GM18867 (cell line): Measurements from ENCODE around the gene SRY.
"Not testable (repeated sequence)": the region's sequence is repeated elsewhere in the genome, so short reads cannot be mapped to it uniquely, and the experiment has no call there.

Source experiments
- ATAC-seq: cut with Tn5 transposase; IDR thresholded peaks from one replicate; pipeline ENCODE4 v1.9.1; 2021; ENCODE audit warnings: mild to moderate bottlenecking, moderate library complexity; ENCODE audit not compliant: unreplicated experiment

The SRY gene

DNA sequence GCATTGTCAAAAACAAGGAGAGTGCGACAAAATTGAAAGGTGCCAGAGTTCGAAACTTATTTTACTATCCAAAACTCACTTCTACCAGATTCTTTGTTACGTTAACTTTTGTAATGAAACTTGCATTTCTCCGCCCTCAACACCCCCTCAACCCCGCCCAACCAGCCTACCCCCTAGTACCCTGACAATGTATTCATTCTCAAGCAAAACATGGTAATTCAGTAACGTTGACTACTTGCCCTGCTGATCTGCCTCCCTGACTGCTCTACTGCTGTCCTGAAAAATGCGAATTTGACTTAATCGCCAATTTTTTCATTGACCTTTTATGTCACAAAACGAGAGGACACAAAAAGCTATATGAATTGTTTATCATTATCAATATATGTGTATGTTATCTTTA lies at the start of gene SRY:
SRY (minus strand) TSS at position 83 of the 400 bp plus-strand sequence; CDS start at position 4, 79 bp downstream.
- ATAC-seq: no peak

DNA sequence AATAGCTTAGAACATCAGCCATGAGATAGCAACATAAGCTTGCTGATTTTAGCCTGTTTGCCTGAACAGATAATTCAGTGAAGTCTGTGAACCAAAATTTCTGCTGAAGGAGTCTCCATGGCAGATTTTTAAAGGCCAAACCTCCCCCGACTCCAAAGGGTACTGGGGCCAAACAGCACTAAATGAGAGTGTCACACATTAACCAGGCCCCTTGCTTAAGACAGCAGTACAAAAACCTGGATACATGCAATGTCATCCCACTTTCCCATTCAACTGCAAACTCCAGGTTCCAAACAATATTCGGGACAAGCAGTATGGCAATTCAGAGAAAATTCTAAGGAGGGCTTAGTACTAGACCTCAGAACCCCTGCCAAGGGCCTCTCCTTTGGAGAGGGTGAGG lies 49.6 kb upstream of the SRY start:
- ATAC-seq: no peak

- ATAC-seq: no peak
Observed at GRCh38 chrY:2835230-2835629, 47.7 kb upstream of the SRY start.

DNA sequence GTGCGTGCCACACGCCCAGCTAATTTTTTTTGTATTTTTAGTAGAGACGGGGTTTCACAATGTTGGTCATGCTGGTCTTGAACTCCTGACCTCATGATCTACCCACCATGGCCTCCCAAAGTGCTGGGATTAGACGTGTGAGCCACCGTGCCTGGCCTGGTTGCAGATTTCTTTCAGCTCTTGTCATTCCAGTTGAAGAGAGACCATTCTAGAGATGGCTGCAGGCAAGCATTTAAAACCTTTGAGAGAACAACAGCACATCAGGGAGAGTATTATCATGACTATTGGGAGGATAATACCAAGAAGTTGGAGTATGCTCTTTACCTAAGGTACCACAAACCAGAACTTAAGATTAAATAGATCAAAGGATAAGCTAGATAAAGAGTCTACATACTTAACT lies 41.0 kb upstream of the SRY start:
- ATAC-seq: no peak

- no peak for ATAC-seq
Observed at GRCh38 chrY:2824471-2824870, 37.0 kb upstream of the SRY start.

GRCh38 chrY:2817146-2817896 lies 29.8 kb upstream of the SRY start:
- ATAC-seq: not testable (repeated sequence)

DNA sequence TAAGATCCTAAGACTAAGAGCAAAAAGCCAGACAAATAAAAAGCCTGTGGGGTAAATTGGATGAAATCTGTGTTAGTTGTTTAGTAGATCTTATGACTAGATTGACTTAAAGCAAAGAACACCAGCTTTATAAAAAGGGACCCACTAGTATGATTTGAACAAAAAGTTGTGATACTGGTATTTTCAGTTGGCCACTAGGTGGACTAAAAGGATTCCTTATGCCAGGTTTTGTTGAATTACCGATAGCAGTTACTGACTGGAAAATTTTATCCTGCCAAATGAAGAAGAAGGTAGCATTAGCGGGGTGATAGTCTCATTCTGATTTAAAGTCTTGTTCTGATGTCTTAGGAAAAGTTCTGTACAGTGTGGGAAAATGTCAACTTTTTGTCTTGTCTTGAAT lies 12.8 kb upstream of the SRY start:
- no peak for ATAC-seq

- ATAC-seq: no peak
Observed at GRCh38 chrY:2797991-2798390, 10.5 kb upstream of the SRY start.

DNA sequence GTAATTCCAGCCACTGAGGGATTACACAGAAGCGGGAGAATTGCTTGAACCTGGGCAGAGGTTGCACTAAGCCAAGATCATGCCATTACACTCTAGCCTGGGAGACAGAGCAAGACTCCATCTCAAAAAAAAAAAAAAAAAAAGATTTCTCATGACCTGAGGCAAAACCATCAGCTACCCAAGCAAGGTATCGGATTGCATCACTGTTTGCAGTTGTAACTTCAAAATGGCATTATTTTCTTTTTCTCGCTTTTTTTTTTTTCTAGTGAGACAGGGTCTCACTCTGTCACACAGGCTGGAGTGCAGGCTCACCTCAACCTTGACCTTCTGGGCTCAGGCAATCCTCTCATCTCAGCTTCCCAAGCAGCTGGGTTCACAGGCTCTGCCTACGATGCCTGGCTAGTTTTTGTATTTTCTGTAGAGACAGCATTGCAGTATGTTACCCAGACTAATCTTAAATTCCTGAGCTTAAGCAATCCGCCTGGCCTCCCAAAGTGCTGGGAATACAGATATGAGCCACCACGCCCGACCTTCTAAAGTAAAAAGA lies 9.6 kb upstream of the SRY start:
- ATAC-seq: no peak

- no peak for ATAC-seq
Observed at GRCh38 chrY:2789756-2790155, 2.3 kb upstream of the SRY start.

DNA sequence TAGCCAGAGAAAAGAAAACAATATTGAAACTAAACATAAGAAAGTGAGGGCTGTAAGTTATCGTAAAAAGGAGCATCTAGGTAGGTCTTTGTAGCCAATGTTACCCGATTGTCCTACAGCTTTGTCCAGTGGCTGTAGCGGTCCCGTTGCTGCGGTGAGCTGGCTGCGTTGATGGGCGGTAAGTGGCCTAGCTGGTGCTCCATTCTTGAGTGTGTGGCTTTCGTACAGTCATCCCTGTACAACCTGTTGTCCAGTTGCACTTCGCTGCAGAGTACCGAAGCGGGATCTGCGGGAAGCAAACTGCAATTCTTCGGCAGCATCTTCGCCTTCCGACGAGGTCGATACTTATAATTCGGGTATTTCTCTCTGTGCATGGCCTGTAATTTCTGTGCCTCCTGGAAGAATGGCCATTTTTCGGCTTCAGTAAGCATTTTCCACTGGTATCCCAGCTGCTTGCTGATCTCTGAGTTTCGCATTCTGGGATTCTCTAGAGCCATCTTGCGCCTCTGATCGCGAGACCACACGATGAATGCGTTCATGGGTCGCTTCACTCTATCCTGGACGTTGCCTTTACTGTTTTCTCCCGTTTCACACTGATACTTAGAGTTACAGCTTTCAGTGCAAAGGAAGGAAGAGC lies 488 bp downstream of the SRY start:
- no peak for ATAC-seq
